ENCODE data around the gene ADAMTS2. TPM values are rescaled to one million over a fixed set of nuclear protein-coding genes. Genes with fewer than 3 reads are reported as not detected.
"Not testable (repeated sequence)": the region's sequence is repeated elsewhere in the genome, so short reads cannot be mapped to it uniquely, and the experiment has no call there.

The ADAMTS2 gene
- total and polyA plus RNA-seq, 2 donors (not counting 3 experiments of a cell fraction or from before 2014, with no cell fraction given): not detected

DNA sequence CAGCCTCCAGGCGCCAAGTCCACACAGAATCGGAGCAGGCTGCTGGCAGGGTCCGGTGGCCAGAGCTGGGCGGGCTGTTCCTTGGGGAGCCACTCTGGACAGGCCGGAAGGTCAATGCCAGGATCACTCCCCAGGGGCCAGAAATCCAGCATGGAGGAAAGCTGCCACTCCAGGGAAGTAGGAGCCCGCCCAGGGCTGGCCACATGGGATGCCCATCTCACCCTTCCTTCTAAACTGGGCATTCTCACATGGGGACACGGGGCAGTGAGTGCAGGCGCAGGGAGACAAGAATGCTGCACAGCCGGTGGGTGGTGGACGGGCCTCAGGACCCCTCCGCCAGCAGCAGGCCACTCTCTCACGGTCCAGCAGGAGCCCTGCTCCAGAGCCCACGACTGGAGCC is 58.2 kb downstream of the ADAMTS2 start:
- H3K36me3 ChIP-seq (ENCODE audit: control insufficient read depth in 2 of 2, extremely low read depth in 1 of 2, insufficient read depth in 2 of 2, low read length in 2 of 2): no peaks in the 10 kb centered on the region
- H3K4me3 ChIP-seq (replicated peaks in 1 of 3; ENCODE audit: insufficient read depth in 1 of 3, low read depth in 1 of 3, low read length in 3 of 3): no peak overlapping the region
- no peaks in the 10 kb centered on the region for H3K79me2 ChIP-seq (ENCODE audit: control insufficient read depth, insufficient read depth, low read length)
- H2AFZ ChIP-seq (ENCODE audit: low read depth, low read length): no peak overlapping the region
- intact Hi-C loops (cut with micrococcal nuclease): no loop called here
- no peaks in the 10 kb centered on the region for H4K20me1 ChIP-seq (replicated peaks; ENCODE audit: control insufficient read depth, extremely low read depth, insufficient read depth, low read length)
- H3K9me1 ChIP-seq (replicated peaks; ENCODE audit: control insufficient read depth, extremely low read depth, insufficient read depth, low read length): no peaks in the 10 kb centered on the region
- peaks cover 3% of the 10 kb centered on the region for H3K9me3 ChIP-seq (replicated peaks; ENCODE audit: control insufficient read depth, insufficient read depth, low read length)
- TF ChIP-seq EZH2 (IDR thresholded peaks at IDR 0.05; ENCODE audit: borderline replicate concordance, low read depth, low read length, severe bottlenecking) (no peak), MYC (IDR thresholded peaks at IDR 0.05; ENCODE audit: low read depth, low read length) (no peak), CTCF (IDR thresholded peaks at IDR 0.05; ENCODE audit: extremely low read depth in 1 of 2, insufficient read depth in 1 of 2, low read depth in 1 of 2, low read length in 2 of 2) (no peak), JUN (IDR thresholded peaks at IDR 0.05; ENCODE audit: borderline replicate concordance, insufficient read depth, insufficient read length, low read depth) (no peak), POLR2AphosphoS5 (IDR thresholded peaks at IDR 0.05; ENCODE audit: insufficient read depth, low read depth, low read length) (no peak), FOS (IDR thresholded peaks at IDR 0.05; ENCODE audit: borderline replicate concordance, insufficient read depth, low read length) (no peak), POLR2A (IDR thresholded peaks at IDR 0.05; ENCODE audit: low read depth, low read length) (no peak), GATA2 (IDR thresholded peaks at IDR 0.05; ENCODE audit: insufficient read depth, insufficient read length, low read depth, low read length) (no peak)
- TF ChIP-seq, protein P1, sequence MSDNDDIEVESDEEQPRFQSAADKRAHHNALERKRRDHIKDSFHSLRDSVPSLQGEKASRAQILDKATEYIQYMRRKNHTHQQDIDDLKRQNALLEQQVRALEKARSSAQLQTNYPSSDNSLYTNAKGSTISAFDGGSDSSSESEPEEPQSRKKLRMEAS (IDR thresholded peaks at IDR 0.05; ENCODE audit: insufficient read depth, insufficient read length): no peak
- no peaks in the 10 kb centered on the region for H3K4me1 ChIP-seq (ENCODE audit: control insufficient read depth, extremely low read depth, insufficient read depth, low read length)
- no peak overlapping the region for H3K4me2 ChIP-seq (ENCODE audit: insufficient read depth, low read length)
- POLR2A ChIA-PET: no interaction called here
- FAIRE-seq: no peak
- no peak overlapping the region for H3K27ac ChIP-seq (ENCODE audit: insufficient read depth, low read depth, low read length)
- DNase-seq (ENCODE audit: low read depth, low spot score): no peak
- no TSS peak for BruUV-seq (replicated peaks)
- H3K9ac ChIP-seq (replicated peaks; ENCODE audit: extremely low read depth, insufficient read depth, low read length): no peak overlapping the region
- dilution Hi-C loops (cut with MboI; ENCODE audit: extremely low pct_ligation_motif_present, low sequenced_read_pairs): no loop called here
- CTCF ChIA-PET: no interaction called here
- H3K27me3 ChIP-seq (ENCODE audit: control insufficient read depth in 2 of 2, insufficient read depth in 2 of 2, low read length in 2 of 2): no peaks in the 10 kb centered on the region

GRCh38 chr5:179285776-179286162 is 59.5 kb downstream of the ADAMTS2 start:
- H3K27me3 ChIP-seq (ENCODE audit: control insufficient read depth in 2 of 2, insufficient read depth in 2 of 2, low read length in 2 of 2); H3K4me2 ChIP-seq (ENCODE audit: insufficient read depth, low read length); BruUV-seq (replicated peaks); H3K79me2 ChIP-seq (ENCODE audit: control insufficient read depth, insufficient read depth, low read length); H3K4me3 ChIP-seq (replicated peaks in 1 of 3; ENCODE audit: insufficient read depth in 1 of 3, low read depth in 1 of 3, low read length in 3 of 3); H3K9me1 ChIP-seq (replicated peaks; ENCODE audit: control insufficient read depth, extremely low read depth, insufficient read depth, low read length); H3K9ac ChIP-seq (replicated peaks; ENCODE audit: extremely low read depth, insufficient read depth, low read length); H3K36me3 ChIP-seq (ENCODE audit: control insufficient read depth in 2 of 2, extremely low read depth in 1 of 2, insufficient read depth in 2 of 2, low read length in 2 of 2); DNase-seq (ENCODE audit: low read depth, low spot score); H3K4me1 ChIP-seq (ENCODE audit: control insufficient read depth, extremely low read depth, insufficient read depth, low read length); intact Hi-C loops (cut with micrococcal nuclease); H2AFZ ChIP-seq (ENCODE audit: low read depth, low read length); H3K9me3 ChIP-seq (replicated peaks; ENCODE audit: control insufficient read depth, insufficient read depth, low read length); dilution Hi-C loops (cut with MboI; ENCODE audit: extremely low pct_ligation_motif_present, low sequenced_read_pairs); POLR2A ChIA-PET; FAIRE-seq; H4K20me1 ChIP-seq (replicated peaks; ENCODE audit: control insufficient read depth, extremely low read depth, insufficient read depth, low read length); CTCF ChIA-PET; H3K27ac ChIP-seq (ENCODE audit: insufficient read depth, low read depth, low read length): not testable (repeated sequence)
